DND-41 (cell line): ENCODE data around the gene SLC22A31.

Experiments
- CTCF ChIP-seq: IDR thresholded peaks from 2 replicates; pipeline ENCODE4 v1.5.1; 2012; ENCODE audit warnings: borderline replicate concordance, low read length, moderate library complexity, mild to moderate bottlenecking; ENCODE audit not compliant: poor library complexity, severe bottlenecking; ENCODE audit errors: extremely low read depth
- EZH2 ChIP-seq: IDR thresholded peaks from 3 replicates; pipeline ENCODE4 v1.6.1; 2012; ENCODE audit warnings: borderline replicate concordance, low read depth, mild to moderate bottlenecking, moderate library complexity, low read length, inconsistent platforms; ENCODE audit not compliant: severe bottlenecking

GRCh38 chr16:89217388-89218191 is 17.3 kb upstream of the SLC22A31 start, which contains the start of gene ZNF778:
- no peak for TF ChIP-seq CTCF
- no peak for TF ChIP-seq EZH2
